Hypothalamus (tissue), 51 donors: ENCODE data around the gene FAM50B.

Experiments
- DNase-seq, 51 donors: peaks; one replicate each; lab custom pipeline; 2025; lab: John Stamatoyannopoulos, UW

The FAM50B gene, protein sequence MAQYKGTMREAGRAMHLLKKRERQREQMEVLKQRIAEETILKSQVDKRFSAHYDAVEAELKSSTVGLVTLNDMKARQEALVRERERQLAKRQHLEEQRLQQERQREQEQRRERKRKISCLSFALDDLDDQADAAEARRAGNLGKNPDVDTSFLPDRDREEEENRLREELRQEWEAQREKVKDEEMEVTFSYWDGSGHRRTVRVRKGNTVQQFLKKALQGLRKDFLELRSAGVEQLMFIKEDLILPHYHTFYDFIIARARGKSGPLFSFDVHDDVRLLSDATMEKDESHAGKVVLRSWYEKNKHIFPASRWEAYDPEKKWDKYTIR

DNA sequence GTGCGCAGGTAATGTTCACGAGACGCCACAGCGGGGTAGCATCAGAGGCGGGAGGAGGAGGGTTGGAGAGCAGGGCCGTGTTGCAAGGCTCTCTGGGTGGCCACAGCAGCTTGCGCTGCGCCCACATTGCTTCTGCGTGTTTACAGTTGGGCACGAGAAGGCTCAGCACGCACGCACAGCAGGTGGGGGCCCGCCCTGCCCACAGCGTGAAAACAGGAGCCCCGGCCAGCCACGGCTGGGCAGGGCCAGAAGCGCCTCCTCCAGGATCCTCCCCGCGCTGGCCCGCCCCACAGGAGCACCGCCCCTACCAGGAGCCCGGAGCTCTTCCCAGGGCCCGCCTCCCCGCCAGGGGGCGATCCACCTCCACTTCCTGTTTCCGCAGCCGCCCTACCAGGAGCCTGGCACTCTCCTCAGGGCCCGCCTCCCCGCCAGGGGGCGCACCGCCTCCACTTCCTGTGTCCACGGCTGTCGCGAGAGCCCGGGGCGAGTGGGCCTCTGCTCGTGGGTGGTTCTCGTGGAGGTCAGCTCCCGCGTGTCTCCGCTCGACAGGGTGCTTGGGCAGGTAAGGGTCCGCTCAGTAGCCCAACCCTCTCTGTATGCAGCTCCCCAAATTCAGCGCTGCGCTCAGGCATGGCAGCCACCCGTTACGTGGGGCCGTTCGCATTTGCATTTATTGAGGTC is at the start of gene FAM50B:
TSS of gene FAM50B (plus strand) at position 449 of the 681 bp plus-strand sequence. CDS start 439 bp downstream, outside the sequence.
- DNase-seq: peak; percentile 53 to 96 (median 87)

DNA sequence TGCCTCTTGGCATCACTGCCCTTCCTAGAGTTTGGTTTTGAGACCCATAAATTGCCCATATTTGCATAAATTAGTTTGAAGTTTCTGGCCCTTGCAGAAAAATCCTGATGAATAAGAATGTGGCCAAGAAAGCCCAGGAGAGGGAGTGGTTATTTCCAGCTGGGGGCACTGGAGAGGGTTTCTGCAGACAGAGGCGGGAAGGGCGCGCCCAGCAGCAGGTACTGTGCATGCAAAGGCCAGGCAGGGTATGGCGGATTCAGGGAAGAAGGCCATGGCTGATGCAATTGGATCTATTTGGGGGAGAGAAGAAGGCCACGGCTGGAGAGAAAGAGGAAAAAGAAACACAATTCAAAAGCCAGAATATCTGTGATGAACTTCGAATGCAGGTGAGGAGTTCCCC is 49.5 kb upstream of the FAM50B start:
- DNase-seq: no peak

DNA sequence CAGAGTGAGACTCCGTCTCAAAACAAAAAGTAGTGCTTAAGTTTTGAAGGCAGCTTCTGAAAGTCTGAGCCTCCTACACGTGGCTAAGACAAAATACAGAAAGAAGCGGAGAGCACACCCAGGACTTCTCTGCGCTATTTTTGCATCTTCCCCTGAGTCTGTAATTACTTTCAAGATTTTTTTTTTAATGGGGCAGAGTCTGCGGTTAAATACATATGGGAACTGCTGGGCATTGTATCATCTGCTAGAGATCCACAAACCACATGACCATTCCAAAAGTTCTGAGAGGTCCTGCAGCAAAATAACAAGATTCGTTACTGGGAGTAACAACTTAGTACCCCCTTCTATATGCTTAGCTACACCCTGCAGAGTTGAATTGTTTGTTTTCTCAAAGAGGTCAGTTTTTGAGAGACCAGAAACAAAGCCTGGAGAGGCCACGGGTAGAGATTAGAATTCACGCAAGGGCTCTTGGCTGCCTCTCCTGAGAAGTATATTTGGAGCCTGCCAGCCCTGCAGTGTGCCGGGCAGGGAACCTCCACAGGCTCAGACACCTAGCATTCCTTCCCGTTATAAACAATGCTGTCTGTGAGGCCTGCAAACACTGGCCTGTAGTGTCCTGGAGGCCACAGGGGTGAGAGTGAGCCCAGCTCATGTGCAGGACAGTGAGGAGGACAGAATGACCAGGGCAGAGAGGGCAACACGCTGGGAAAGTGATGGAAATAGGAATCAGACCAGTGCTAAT is 48.2 kb upstream of the FAM50B start:
- DNase-seq: no peak

DNA sequence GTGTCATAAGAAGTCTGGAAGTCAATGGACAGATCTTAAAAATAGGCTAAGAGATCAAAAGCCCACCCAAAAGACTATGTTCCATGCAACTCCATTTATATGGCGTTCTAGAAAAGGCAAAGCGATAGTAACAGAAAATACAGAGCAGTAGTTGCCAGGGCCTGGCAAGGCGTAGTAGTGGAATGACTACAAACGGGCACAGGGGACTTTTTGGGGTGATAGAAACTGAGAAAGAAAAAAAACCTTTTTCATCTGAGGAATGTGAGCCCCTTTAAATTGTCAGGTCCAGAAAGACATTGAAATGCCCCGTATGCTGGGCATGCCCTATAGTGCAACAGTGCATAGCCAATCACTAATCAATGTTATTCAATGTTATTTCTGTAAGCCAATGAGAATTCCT is 47.2 kb upstream of the FAM50B start:
- no peak for DNase-seq

DNA sequence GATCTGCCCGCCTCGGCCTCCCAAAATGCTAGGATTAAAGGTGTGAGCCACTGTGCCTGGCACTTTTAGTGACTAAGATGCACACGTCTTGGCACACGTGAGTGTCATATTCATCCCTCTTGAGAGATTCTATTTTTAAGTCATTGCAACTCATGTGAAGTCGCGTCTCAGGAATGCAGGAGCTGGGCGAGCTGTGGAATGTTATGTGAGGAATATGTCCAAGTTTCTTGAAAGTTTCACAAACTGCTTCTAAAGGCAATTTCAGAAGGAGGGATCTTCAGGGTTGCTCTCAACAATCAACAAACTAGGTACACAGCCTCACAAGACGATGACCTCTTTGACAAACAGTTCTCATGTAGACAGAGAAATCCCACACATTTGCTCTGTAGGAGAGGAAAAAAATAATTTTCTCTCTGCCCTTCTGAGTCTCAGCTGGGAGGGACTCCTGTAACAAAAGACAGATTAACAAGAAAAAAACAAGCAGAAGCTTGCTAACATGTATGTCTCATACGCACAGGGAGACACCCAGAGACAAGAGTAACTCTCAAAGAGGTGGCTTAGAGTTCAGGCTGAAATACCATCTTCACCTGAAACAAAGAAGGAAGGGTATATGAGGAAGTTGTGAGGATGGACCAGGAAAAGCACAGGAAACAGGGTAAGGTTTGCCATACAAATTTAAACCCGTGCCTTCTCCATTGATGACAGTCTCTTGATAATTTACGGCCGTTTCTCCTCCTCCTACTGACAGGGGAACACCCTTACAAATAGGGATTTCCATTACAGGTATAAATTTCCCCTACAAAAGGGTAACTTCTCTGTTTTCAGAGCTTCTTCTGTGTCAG is 45.3 kb upstream of the FAM50B start:
- DNase-seq: no peak

DNA sequence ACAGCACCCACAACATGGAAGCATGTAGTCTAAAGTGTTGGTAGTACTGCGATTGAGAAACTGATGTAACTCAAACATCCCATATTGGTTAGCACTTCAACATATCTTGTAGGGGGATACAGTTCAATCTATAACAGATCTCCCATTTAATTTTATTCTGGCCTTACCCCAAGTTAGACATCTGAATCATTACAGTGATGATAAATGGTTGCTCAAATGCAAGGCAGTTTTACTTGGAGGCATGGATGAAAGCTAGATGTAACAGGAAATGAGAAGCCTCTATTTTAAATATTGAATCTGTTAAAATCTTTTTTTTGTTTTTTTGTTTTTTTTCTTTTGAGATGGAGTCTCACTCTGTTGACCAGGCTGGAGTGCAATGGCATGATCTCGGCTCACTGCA is 44.2 kb upstream of the FAM50B start:
- DNase-seq: no peak

DNA sequence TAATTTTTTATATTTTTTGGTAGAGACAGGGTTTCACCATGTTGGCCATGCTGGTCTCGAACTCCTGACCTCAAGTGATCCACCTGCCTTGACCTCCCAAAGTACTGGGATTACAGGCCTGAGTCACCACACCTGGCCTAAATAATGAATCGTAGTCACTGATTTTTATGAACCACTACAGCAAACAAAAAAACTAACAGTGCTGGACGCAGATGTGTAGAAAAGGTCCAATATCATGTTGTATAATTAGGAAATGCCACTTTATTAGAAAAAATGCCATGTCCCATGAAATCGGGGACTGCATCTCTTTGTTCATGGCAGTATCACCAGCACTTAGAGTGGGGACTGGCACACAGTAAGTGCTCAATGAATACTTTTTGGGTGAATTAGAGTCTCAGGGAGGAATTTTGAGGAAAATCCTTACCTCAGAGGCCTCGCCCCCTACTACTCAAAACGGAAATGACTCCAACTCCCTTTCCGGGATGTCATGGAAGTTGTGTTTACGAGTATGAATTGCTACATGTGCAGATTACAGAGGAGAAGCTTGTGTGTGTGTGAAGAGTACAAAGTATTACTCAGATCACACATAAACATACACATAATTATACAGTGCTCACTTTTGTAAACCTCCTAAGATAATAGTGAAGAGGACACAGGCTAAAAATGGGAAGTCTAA is 43.6 kb upstream of the FAM50B start:
- no peak for DNase-seq

DNA sequence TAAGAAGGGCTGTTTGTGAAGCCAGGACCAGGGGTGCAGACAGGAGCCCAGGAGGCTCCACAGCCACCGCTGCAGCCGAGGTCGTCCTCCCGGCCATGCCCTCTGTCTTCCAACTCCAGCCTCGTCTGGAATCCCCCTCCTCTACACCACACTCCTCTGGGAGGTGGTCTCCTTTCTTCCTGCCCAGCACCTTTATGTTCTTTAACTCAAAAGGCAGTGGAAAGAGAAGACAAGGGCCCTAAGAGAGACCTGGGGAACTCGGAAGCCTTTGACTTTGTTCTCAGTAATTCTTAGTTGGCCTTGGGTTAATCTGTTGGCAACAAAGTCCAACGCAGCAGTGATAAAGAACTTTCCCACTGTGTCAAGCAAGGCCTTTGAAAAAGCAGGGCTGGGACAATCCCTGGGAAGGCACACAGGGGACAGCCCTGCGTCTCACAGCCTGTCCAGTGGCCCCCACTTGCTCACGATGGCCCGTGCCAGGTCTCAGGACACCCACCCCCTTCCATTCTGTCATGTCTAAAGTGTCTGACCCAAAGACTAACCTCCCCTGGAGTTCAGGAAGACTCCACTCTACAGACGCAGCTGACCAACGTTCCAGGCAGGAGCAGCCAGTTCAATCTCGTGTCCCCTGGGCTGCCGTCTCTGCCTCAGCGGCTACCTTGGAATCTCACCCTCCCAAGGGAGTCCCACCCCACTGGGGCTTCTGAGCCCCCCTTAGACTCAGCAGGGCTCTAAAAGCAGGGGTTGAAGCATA is 42.8 kb upstream of the FAM50B start:
- DNase-seq: no peak

DNA sequence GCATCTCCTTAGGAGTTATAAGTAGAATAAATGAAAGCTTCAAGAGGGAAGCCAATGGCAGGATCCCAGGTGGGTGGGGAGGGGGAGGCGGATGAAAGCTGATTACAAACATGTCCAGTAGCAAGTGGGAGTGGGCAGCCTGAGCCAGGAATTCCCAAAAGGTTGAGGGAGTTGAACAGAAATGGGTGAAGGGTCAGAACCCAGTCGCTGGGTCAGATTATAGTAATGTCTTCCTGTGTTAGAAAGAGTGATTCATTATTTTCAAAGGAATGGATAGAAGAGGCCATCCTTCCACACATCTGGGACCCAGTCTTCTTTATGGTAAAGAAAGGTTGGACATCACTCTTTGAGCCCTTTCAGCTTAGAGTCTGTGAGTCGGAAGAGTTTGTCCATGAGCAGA is 41.0 kb upstream of the FAM50B start:
- no peak for DNase-seq

DNA sequence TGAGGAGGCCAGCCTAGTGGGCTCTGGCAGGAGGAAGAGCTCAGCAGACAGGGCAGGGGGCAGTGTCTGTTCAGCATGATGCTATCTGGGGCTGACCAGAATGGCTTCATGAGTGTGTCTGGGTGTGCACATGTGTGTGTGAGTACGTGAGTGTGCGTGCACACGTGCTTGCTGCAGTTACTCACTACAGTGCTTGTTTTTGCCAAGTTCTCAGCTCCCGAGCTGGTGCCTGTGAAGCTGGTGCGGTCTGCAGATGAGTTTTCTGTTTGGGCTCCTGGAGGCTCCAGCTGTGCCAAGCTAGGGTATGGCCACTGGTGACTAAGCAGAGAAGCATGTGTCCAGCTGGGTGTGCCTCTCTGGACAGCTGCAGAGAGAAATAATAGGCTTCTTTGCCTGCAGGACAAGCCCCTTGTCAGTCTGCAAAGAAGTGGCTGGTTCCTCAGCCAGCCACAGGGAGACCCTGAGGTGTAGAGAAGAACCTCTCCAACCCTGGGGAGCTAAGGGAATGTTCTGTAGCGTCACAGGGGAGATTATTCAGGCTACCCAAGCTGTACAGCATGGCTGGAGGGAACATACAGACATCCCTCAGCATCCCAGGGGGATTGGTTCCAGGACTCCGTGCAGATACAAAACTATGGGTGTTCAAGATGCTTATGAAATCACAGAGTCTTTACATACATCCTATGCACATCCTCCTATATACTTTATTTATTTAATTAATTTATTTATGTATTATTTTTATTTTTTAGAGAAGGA is 40.2 kb upstream of the FAM50B start:
- DNase-seq: peak in 14 of 51 donors; percentile 4 to 31 (median 16)

DNA sequence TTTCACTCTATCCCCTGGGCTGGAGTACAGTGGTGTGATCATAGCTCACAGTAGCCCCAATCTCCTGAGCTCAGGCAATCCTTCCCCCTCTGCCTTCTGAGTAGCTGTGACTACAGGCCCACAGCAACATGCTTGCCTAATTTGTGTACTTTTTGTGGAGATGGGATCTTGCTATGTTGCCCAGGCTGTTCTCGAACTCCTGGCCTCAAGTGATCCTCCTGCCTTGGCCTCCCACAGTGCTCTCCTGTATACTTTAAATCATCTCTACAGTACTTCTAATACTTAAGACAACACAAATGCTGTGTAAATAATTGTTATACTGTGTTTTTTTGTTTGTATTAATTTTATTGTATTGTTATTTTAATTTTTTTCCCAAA is 39.7 kb upstream of the FAM50B start:
- DNase-seq: no peak

DNA sequence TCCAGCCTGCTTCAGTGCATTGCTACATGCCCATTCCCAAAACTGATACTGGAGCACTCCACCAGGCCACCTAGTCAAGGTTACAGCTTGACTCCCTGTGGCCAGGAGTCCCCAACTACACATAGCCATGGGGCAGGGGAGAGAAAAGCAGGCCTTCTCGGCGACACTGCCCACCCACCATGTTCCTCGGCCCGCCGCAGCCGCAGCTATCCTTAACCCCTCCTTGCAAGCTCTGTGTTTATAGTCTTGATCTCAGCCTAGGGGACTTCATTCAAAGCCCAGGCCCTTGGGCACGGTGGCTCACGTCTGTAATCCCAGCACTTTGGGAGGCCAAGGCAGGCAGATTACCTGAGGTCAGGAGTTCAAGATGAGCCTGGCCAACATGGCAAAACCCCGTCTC is 39.2 kb upstream of the FAM50B start:
- no peak for DNase-seq

DNA sequence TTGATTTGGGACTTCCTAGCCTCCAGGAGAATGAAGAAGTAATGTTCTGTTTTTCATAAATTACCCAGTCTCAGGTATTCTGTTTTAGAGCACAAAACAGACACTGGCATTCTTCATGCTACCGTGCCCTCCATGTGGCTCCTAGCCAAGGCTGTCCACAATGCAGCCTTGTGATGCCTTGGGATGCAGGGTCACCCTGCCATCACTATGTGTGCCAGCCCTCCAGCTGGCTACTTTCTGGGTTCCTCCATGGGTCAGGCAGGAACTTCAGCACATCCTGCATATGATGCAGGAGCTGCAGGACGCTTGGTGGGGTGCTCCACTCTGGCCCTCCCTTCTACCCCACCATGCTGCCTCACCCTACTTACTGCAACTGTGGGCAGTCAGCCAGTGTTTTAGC is 38.0 kb upstream of the FAM50B start:
- peak in 7 of 51 donors; percentile 6 to 30 (median 17) for DNase-seq

DNA sequence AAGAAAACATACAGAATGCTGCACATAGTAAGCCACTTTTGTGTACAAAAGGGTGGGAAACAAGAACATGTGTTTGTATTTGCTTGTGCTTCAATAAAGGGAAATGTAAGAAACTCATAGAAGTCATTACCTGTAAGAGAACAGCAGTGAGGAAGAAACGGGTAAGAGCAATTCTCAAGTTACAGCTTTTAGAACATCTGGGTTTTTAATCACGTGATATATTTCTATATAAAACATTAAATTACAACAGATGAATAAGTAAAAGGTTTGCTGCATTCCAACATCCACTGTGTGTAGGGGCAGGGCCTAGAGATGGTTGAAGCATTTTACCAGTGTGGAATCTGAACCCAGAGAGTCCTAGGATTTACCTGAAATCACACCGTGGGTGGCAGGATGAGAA is 36.6 kb upstream of the FAM50B start:
- DNase-seq: no peak

DNA sequence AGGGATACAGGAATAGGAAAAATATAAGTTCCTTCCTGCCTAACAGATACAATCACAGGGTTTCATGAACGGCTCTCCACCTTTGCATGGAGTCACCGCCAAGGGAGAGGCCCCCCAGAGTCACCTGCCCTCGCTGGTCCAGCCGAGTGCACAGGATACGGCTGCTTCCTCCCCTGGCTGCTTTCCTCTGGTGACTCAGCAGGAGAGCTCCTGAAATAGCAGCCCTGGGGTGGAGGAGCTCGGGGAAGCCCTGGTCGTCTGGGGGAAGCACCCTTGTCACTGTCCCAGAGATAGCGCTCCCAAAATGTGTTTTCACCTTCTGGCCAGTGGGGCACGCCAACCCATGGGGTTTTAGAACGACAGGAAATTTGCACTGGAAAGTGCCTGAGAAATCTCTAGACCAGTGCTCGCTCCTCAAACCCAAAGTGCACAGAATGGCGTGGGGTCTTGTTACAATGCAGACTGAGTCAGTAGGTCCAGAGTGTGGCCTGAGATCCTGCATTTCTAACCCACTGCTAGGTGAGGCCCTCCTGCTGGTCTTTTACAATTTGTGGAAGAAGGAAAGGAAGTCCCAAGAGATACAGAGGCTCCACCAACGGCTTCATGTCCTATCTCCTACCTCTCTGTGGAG is 35.9 kb upstream of the FAM50B start:
- DNase-seq: no peak

DNA sequence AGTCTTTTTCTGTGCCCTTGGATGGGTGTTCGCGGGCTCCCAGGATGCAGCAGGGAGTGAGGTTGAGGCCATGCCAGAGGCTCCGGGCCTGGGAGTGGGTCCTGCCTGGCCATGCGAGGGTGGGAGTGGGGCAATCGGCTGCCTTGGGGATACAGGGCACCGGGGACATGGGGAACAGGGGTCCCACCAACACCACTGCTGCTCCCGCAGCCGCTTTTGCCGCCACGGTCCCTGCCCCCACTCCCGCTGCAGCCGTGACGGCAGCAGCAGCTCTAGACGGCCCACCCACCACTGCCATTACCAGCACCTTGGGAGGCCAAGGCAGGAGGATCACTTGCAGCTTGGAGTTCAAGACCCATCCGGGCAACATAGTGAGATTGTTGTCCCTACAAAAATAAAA is 35.3 kb upstream of the FAM50B start:
- no peak for DNase-seq

DNA sequence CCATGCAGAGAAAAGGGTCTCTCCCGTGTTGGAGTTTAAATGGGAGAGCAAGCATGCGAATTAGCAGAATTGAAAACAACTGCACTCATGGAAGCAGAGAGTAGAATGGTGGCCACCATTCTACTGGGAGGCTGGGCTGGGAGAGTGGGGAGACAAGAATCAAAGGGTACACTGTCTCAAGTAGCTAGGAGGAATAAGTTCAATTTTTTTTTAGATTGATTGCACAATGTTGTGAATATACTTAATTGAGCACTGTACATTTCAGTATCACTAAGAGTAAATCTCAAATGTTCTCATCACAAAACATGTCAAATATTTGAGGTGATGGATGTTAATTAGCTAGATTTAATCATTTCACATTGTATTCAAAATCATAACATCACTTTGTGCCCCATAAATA is 34.6 kb upstream of the FAM50B start:
- no peak for DNase-seq

DNA sequence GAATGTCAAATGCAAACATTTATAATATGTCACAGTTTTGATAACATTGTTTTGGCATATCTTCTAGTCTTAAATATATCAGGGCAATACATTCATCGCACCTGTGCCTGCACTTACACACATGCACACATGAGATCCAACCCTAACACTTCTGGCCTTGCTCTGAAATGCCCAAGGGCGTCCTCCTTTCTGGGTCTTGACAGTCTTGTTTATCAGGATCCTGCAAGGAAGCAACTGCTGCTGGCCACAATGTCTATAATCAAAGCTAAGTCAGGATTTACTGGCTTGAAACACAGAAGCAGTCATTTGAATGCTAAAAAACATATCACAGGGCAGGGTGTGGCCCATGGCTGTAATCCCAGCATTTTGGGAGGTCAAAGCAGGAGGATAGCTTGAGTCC is 32.9 kb upstream of the FAM50B start:
- no peak for DNase-seq
